Uterus (tissue), 2 donors: Measurements from ENCODE around the gene TTLL9.

Experiments used
- POLR2A ChIP-seq, 2 donors: fragments of 450-650 bp; IDR thresholded peaks; one replicate each; pipeline ENCODE4 v1.6.1; 2016; ENCODE audit warnings: antibody characterized with exemption in 2 of 2, mild to moderate bottlenecking in 1 of 2, moderate library complexity in 1 of 2
- TF ChIP-seq, protein P1 (sequence below), 4 experiments: fragments of 200-600 bp in 2 of 4; fragments of 450-650 bp in 2 of 4; sonication (generic) in 2 of 4; IDR thresholded peaks; one replicate each; pipeline ENCODE4 v1.5.1; 2016 to 2019; ENCODE audit warnings: antibody characterized with exemption in 4 of 4, mild to moderate bottlenecking in 2 of 4, moderate library complexity in 1 of 4

GRCh38 chr20:31866221-31866620 lies 4.2 kb upstream of the TTLL9 start:
- TF ChIP-seq, protein P1, sequence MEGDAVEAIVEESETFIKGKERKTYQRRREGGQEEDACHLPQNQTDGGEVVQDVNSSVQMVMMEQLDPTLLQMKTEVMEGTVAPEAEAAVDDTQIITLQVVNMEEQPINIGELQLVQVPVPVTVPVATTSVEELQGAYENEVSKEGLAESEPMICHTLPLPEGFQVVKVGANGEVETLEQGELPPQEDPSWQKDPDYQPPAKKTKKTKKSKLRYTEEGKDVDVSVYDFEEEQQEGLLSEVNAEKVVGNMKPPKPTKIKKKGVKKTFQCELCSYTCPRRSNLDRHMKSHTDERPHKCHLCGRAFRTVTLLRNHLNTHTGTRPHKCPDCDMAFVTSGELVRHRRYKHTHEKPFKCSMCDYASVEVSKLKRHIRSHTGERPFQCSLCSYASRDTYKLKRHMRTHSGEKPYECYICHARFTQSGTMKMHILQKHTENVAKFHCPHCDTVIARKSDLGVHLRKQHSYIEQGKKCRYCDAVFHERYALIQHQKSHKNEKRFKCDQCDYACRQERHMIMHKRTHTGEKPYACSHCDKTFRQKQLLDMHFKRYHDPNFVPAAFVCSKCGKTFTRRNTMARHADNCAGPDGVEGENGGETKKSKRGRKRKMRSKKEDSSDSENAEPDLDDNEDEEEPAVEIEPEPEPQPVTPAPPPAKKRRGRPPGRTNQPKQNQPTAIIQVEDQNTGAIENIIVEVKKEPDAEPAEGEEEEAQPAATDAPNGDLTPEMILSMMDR (IDR thresholded peaks at IDR 0.05) = no peak
- no peak for TF ChIP-seq POLR2A (IDR thresholded peaks at IDR 0.05)
